GM19397 (cell line): Measurements from ENCODE around the gene ESPNL.

Source experiments
- ATAC-seq: cut with Tn5 transposase; IDR thresholded peaks from one replicate; pipeline ENCODE4 v1.9.1; 2021; ENCODE audit warnings: mild to moderate bottlenecking, moderate library complexity; ENCODE audit not compliant: unreplicated experiment

Gene ESPNL

GRCh38 chr2:238155051-238155760 is 55.1 kb downstream of the ESPNL start:
- ATAC-seq = no peak

- ATAC-seq = no peak
These were observed 55.9 kb downstream of the ESPNL start for GRCh38 chr2:238155761-238156694.

- no peak for ATAC-seq
These were observed 57.4 kb downstream of the ESPNL start for GRCh38 chr2:238157506-238158017.

- no peak for ATAC-seq
These were observed 57.9 kb downstream of the ESPNL start for GRCh38 chr2:238158018-238158508.

- ATAC-seq = no peak
These were observed 58.5 kb downstream of the ESPNL start, which contains the start of gene ERFE for GRCh38 chr2:238158509-238159070. Gene ERFE, plus strand, starts transcription at chr2:238158970. Its CDS starts 38 bp downstream, at chr2:238159008.

- no peak for ATAC-seq
These were observed 59.0 kb downstream of the ESPNL start for GRCh38 chr2:238159071-238159539.

- no peak for ATAC-seq
These were observed 59.6 kb downstream of the ESPNL start for GRCh38 chr2:238159661-238160205.

GRCh38 chr2:238160206-238161129 is 60.3 kb downstream of the ESPNL start:
- ATAC-seq = no peak

GRCh38 chr2:238161291-238162051 is 61.3 kb downstream of the ESPNL start:
- no peak for ATAC-seq

GRCh38 chr2:238162251-238162845 is 62.2 kb downstream of the ESPNL start:
- ATAC-seq = no peak

GRCh38 chr2:238162846-238163441 is 62.8 kb downstream of the ESPNL start:
- ATAC-seq = no peak

GRCh38 chr2:238163481-238164198 is 63.5 kb downstream of the ESPNL start:
- ATAC-seq = no peak

- no peak for ATAC-seq
These were observed 64.8 kb downstream of the ESPNL start for GRCh38 chr2:238164906-238165287.

DNA sequence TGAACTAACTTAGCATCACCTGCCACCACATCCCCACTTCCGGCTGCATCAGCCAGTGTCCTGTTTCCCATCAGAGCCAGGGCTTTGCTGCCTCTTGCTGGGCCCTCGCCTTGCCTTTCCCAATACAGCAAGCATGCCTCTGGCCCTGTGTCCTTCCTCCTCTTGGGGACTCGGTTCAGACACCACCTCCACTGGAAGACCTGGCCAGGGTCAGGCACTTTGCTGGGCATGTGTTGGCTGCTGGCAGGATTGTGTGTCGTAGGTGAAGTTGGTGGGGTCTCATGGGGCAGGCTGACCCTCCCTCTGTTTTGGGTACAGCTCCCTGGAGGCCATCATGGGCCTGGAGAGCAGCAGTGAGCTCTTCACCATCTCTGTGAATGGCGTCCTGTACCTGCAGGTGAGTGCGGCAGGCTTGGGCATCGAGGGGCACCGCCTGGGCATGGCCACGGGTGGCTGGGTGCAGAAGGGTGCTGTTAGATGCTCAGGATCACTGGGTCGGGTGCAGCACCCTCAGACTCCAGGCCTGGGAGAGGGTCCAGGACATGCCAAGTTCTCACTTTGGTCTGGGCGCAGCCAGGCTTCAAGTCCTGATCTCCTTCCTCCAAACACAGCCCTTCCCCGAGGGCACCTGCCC is 65.3 kb downstream of the ESPNL start:
- no peak for ATAC-seq

DNA sequence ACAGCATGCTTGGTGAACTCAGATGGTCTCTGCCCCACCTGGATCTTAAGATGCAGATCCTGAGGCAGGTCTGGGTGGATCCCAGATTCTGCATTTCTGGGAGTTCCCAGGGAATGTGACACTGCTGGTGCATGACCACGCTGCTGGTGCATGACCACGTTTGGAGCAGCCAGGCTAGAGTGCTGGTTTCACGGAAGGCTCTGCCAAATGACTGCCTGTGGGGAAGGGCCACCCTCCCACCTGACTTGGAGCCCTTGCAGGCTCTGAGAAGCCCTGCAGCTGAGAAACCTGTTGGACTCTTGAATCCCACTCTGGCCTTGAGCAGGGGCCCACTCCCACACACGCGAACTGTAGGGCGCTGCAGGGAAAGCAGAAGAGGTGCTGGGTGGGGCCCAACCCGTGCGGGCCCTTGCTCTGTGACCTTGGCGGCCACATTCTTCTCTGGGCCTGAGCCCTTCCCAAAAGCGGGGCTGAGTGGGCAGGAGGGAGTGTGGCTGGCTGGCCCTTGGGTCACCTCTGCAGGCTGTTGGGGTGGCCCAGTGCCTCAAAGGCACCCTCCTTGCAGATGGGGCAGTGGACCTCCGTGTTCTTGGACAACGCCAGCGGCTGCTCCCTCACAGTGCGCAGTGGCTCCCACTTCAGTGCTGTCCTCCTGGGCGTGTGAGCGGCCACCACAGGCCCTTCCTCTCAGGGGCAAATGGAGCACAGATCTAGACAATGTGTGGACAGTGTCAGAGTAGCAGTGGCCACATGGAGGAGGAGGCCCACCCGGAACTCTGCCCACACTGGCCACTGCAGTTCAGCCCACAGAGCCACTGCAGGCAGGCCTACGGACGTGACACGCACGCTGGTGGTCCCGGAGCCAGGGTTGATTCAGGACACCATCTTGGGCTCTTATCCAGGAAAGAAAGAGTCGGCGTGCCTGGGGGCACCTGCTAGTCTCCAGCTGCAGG is 66.5 kb downstream of the ESPNL start:
- ATAC-seq = no peak

- no peak for ATAC-seq
These were observed 67.2 kb downstream of the ESPNL start for GRCh38 chr2:238167344-238167715.
